ENCODE data around the gene VKORC1. TPM values are rescaled to one million over a fixed set of nuclear protein-coding genes. Genes with fewer than 3 reads are reported as not detected.

VKORC1 gene
- total and polyA plus RNA-seq, 2 of the 4 experiments (the other 2 are of a cell fraction) = 65.2 to 317 TPM

- dilution Hi-C loops (cut with HindIII; ENCODE audit: low sequenced_read_pairs, unreplicated experiment) (no loop called here), in situ Hi-C loops (cut with MboI; ENCODE audit: low sequenced_read_pairs) (loop anchor here (10.0 kb wide), 1 partner anchor 103 kb away; the partner anchor contains the start of gene HSD3B7), intact Hi-C loops (cut with micrococcal nuclease) (no loop called here)
- H4K20me1 ChIP-seq (ENCODE audit: insufficient read depth, low read length) = peaks cover 7% of the 10 kb centered on the region
- WGBS, 2 experiments (ENCODE audit: extremely low coverage in 2 of 2, insufficient read length in 1 of 2) = 100% methylated on average over 1 of the region's 8 CpGs; no CpG with 5 or more reads in 1 of the 2 experiments
- H4K8ac ChIP-seq (ENCODE audit: low read depth in 2 of 2, low read length in 2 of 2) = no peak overlapping the region
- no peak overlapping the region for H3K56ac ChIP-seq (ENCODE audit: extremely low read depth, insufficient read depth, low read length)
- no peak overlapping the region for H2AFZ ChIP-seq (replicated peaks; ENCODE audit: low read length, poor library complexity)
- H4K91ac ChIP-seq (ENCODE audit: insufficient read depth, low read depth, low read length) = no peak overlapping the region
- no peak overlapping the region for H3K23ac ChIP-seq (ENCODE audit: low read depth, low read length)
- no peak overlapping the region for H3K27ac ChIP-seq (ENCODE audit: insufficient read depth, low read length)
- ChIA-PET POLR2A (ENCODE audit: unreplicated experiment) (no interaction called here), CTCF (interaction anchor here (0.5 kb wide), 1 partner anchor 378 kb away, joined by 4 read pairs; no protein-coding TSS in a partner anchor)
- DNase-seq (no peak), ATAC-seq (ENCODE audit: low read depth) (no peak)
- no peaks in the 10 kb centered on the region for H3K27me3 ChIP-seq (ENCODE audit: control insufficient read depth, insufficient read depth, low read length)
- no peak overlapping the region for H3K14ac ChIP-seq (replicated peaks; ENCODE audit: low read depth, low read length)
- no peak overlapping the region for H2BK20ac ChIP-seq (ENCODE audit: low read depth, low read length)
- TF ChIP-seq CHD1 (IDR thresholded peaks at IDR 0.05; ENCODE audit: low read depth, low read length) (no peak), BHLHE40 (IDR thresholded peaks at IDR 0.05; ENCODE audit: low read depth, low read length) (no peak), RAD21 (IDR thresholded peaks at IDR 0.05; ENCODE audit: low read length) (no peak), USF2 (IDR thresholded peaks at IDR 0.05; ENCODE audit: low read depth, low read length) (no peak), MXI1 (IDR thresholded peaks at IDR 0.05; ENCODE audit: borderline replicate concordance, low read depth, low read length) (no peak), RCOR1 (IDR thresholded peaks at IDR 0.05; ENCODE audit: insufficient replicate concordance, low read length) (no peak), NFE2L2 (IDR thresholded peaks at IDR 0.05; ENCODE audit: low read depth, low read length) (no peak), POLR2A (IDR thresholded peaks at IDR 0.05; ENCODE audit: low read depth, low read length) (no peak), SMC3 (IDR thresholded peaks at IDR 0.05; ENCODE audit: low read depth, low read length) (no peak), CEBPB (IDR thresholded peaks at IDR 0.05; ENCODE audit: low read depth, low read length) (no peak), MAZ (IDR thresholded peaks at IDR 0.05; ENCODE audit: borderline replicate concordance, low read depth, low read length) (no peak), FOS (IDR thresholded peaks at IDR 0.05; ENCODE audit: low read depth, low read length) (no peak), CTCF (conservative IDR thresholded peaks at IDR 0.05; ENCODE audit: low read depth, low read length) (no peak)
- H2BK15ac ChIP-seq (ENCODE audit: low read depth, low read length) = no peak overlapping the region
- H3K9ac ChIP-seq (ENCODE audit: low read depth, low read length) = no peak overlapping the region
- H2BK120ac ChIP-seq (ENCODE audit: low read depth, low read length) = no peak overlapping the region
- no peak overlapping the region for H2AK5ac ChIP-seq (ENCODE audit: low read depth, low read length)
- no peak overlapping the region for H3K18ac ChIP-seq (ENCODE audit: low read depth, low read length)
- H3K9me3 ChIP-seq (ENCODE audit: control insufficient read depth, insufficient read depth, low read length) = no peaks in the 10 kb centered on the region
- no peaks in the 10 kb centered on the region; the same call in 1 of the 2 replicates for H3K4me1 ChIP-seq (ENCODE audit: control insufficient read depth, insufficient read depth, low read length)
- peaks cover 20 to 56% of the 10 kb centered on the region in 2 experiments for H3K79me1 ChIP-seq (ENCODE audit: low read depth in 1 of 2, low read length in 2 of 2)
- no peak overlapping the region for H3K4me2 ChIP-seq (ENCODE audit: low read depth, low read length)
- H2AK9ac ChIP-seq (replicated peaks; ENCODE audit: low read depth, low read length, poor library complexity) = no peak overlapping the region
- H3K9me1 ChIP-seq (ENCODE audit: insufficient read depth, low read length) = peaks cover 5% of the 10 kb centered on the region
- H4K5ac ChIP-seq (ENCODE audit: low read depth, low read length) = no peak overlapping the region
- no TSS peak for BruUV-seq (replicated peaks)
- H2BK5ac ChIP-seq (ENCODE audit: low read depth, low read length, poor library complexity, severe bottlenecking) = no peak overlapping the region
- peaks cover 52% of the 10 kb centered on the region for H3K36me3 ChIP-seq (ENCODE audit: control insufficient read depth, insufficient read depth, low read length)
- H3K4me3 ChIP-seq (ENCODE audit: insufficient read depth, low read depth, low read length) = no peak overlapping the region
- no peak overlapping the region for H3K4ac ChIP-seq (ENCODE audit: low read depth, low read length)
These were observed 7.1 kb downstream of the VKORC1 start for GRCh38 chr16:31087481-31087880.
